Progenitor cell of endocrine pancreas (in vitro differentiated cells): ENCODE measurements around the gene MMP11. TPM values are rescaled to one million over a fixed set of nuclear protein-coding genes. Genes with fewer than 3 reads are reported as not detected.

Experiments
- DNase-seq: peaks from one replicate; pipeline ENCODE4 v3.0.0; 2021; ENCODE audit warnings: low spot score; ENCODE audit not compliant: unreplicated experiment
- H3K27ac Mint-ChIP-seq: 2 replicates; pipeline ENCODE4 v1.8.0; 2021; ENCODE audit warnings: mild to moderate bottlenecking, moderate library complexity, mixed read lengths
- H3K27me3 Mint-ChIP-seq: 2 replicates; pipeline ENCODE4 v1.8.0; 2021; ENCODE audit warnings: mixed read lengths
- H3K36me3 Mint-ChIP-seq: 2 replicates; pipeline ENCODE4 v1.8.0; 2022; ENCODE audit warnings: mixed read lengths; ENCODE audit not compliant: insufficient read depth
- H3K4me1 Mint-ChIP-seq: 2 replicates; pipeline ENCODE4 v1.8.0; 2021; ENCODE audit warnings: low read depth, mixed read lengths
- H3K4me3 Mint-ChIP-seq: 2 replicates; pipeline ENCODE4 v1.8.0; 2021; ENCODE audit warnings: low read depth, mild to moderate bottlenecking, moderate library complexity, mixed read lengths
- H3K9me3 Mint-ChIP-seq: 2 replicates; pipeline ENCODE4 v1.8.0; 2021; ENCODE audit warnings: low read depth, mixed read lengths
- total RNA-seq: library from RNA; stranded (reverse); gene quantifications from 2 replicates; pipeline ENCODE4 v1.2.1, GENCODE V29; 2021
- TF ChIP-seq, protein P1 (sequence below): fragments of 200-600 bp; sonication (generic); IDR thresholded peaks from one replicate; pipeline ENCODE4 v1.5.0; 2021; ENCODE audit warnings: antibody characterized with exemption, mild to moderate bottlenecking; ENCODE audit not compliant: unreplicated experiment

The MMP11 gene
- total RNA-seq, 1 donor from 2014 or later: 50.2 TPM

- Mint-ChIP-seq H3K36me3 (peaks cover 24% of the 10 kb centered on the region), H3K27ac (no peak overlapping the region), H3K27me3 (no peaks in the 10 kb centered on the region), H3K4me3 (no peak overlapping the region), H3K9me3 (peaks cover 8% of the 10 kb centered on the region), H3K4me1 (peaks cover 11% of the 10 kb centered on the region)
- TF ChIP-seq, protein P1, sequence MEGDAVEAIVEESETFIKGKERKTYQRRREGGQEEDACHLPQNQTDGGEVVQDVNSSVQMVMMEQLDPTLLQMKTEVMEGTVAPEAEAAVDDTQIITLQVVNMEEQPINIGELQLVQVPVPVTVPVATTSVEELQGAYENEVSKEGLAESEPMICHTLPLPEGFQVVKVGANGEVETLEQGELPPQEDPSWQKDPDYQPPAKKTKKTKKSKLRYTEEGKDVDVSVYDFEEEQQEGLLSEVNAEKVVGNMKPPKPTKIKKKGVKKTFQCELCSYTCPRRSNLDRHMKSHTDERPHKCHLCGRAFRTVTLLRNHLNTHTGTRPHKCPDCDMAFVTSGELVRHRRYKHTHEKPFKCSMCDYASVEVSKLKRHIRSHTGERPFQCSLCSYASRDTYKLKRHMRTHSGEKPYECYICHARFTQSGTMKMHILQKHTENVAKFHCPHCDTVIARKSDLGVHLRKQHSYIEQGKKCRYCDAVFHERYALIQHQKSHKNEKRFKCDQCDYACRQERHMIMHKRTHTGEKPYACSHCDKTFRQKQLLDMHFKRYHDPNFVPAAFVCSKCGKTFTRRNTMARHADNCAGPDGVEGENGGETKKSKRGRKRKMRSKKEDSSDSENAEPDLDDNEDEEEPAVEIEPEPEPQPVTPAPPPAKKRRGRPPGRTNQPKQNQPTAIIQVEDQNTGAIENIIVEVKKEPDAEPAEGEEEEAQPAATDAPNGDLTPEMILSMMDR: no peak
- no peak for DNase-seq
Measured at GRCh38 chr22:23744001-23744400, 28.6 kb upstream of the MMP11 start.

- no peak overlapping the region for H3K27ac Mint-ChIP-seq
- peaks cover 24% of the 10 kb centered on the region for H3K36me3 Mint-ChIP-seq
- no peak overlapping the region for H3K4me3 Mint-ChIP-seq
Measured at GRCh38 chr22:23744485-23744884, 28.2 kb upstream of the MMP11 start.

DNA sequence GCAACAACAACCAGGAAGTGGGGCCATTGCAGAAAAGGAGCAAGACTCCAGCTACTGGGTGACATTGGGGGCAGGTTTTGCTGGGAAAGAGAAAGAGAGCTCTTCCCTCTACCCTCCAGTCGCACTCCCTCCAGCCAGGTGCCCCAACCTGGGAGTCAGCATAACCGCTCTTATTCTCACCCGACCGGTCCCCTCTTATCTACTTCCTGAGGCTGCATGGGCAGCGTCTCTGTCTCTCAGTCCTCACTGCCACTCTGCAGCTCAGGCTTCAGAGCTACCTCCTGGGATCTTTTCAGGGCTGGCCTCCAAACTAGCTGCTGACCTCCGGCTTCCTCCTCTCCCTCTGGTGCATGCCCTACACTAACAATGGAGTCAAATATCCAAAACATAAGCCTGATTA lies 26.9 kb upstream of the MMP11 start:
- peaks cover 20% of the 10 kb centered on the region for H3K4me1 Mint-ChIP-seq
- DNase-seq: no peak
- peaks cover 26% of the 10 kb centered on the region for H3K36me3 Mint-ChIP-seq
- H3K4me3 Mint-ChIP-seq: no peak overlapping the region
- TF ChIP-seq, protein P1: no peak
- no peak overlapping the region for H3K27ac Mint-ChIP-seq
- no peaks in the 10 kb centered on the region for H3K27me3 Mint-ChIP-seq
- H3K9me3 Mint-ChIP-seq: peaks cover 8% of the 10 kb centered on the region

More at GRCh38 chr22:23744485-23744884, 28.2 kb upstream of the MMP11 start:
- TF ChIP-seq, protein P1: no peak
- Mint-ChIP-seq H3K27me3 (no peaks in the 10 kb centered on the region), H3K9me3 (peaks cover 8% of the 10 kb centered on the region), H3K4me1 (peaks cover 11% of the 10 kb centered on the region)
- no peak for DNase-seq

DNA sequence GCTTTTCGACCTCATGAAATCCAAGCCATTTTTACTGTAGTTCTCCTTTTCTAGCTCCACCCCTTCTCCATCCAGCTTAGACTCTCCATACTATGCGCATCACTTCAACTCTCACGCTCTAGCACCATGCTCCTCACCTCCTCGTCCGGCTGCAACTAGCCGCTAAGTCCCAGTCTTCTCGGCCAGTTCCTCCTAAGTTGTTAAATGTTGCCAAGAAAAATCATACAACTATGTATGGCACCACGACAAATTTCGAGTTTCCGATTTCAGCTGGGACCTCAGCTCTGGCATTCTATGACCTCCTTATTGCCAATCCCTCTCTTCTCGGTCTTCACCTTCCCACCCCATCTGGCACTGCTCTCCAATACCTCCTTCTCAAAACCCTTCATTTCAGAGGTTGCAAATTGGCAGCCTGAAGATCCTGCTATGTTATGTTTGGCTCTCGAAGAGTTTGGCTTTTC lies 22.8 kb upstream of the MMP11 start:
- peaks cover 8% of the 10 kb centered on the region for H3K36me3 Mint-ChIP-seq
- peak overlapping the region; percentile 79 for H3K4me3 Mint-ChIP-seq
- no peak for DNase-seq
- H3K27ac Mint-ChIP-seq: peak overlapping the region; percentile 29
- peaks cover 20% of the 10 kb centered on the region for H3K4me1 Mint-ChIP-seq
- peaks cover 2% of the 10 kb centered on the region for H3K9me3 Mint-ChIP-seq
- no peaks in the 10 kb centered on the region for H3K27me3 Mint-ChIP-seq
- TF ChIP-seq, protein P1: no peak

DNA sequence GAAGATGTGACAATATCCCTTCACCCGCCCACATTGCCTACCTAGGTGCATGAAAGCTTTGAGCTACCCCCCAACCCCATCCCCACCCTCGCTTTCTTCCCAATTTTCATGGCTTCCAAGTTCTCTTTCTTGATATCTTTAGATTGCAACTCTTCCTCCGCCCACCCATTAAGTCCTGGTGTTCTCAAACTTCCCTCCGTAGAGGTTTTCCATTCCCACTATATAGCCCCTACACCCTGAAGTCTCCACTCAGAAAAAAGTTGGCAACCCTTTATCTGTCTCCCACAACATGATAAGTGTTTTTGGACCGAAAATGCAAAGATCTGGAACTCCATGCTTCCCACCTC lies 22.3 kb upstream of the MMP11 start:
- TF ChIP-seq, protein P1: no peak
- Mint-ChIP-seq H3K9me3 (no peaks in the 10 kb centered on the region), H3K27ac (peak overlapping the region; percentile 94), H3K36me3 (peaks cover 4% of the 10 kb centered on the region), H3K4me3 (peak overlapping the region; percentile 79), H3K27me3 (no peaks in the 10 kb centered on the region), H3K4me1 (peaks cover 20% of the 10 kb centered on the region)
- DNase-seq: no peak
